ENCODE data around the gene SEC14L5. TPM values are rescaled to one million over a fixed set of nuclear protein-coding genes. Genes with fewer than 3 reads are reported as not detected.

SEC14L5 gene
- total and polyA plus RNA-seq, 2 experiments from 2014 or later = 2.6 to 5.9 TPM

DNA sequence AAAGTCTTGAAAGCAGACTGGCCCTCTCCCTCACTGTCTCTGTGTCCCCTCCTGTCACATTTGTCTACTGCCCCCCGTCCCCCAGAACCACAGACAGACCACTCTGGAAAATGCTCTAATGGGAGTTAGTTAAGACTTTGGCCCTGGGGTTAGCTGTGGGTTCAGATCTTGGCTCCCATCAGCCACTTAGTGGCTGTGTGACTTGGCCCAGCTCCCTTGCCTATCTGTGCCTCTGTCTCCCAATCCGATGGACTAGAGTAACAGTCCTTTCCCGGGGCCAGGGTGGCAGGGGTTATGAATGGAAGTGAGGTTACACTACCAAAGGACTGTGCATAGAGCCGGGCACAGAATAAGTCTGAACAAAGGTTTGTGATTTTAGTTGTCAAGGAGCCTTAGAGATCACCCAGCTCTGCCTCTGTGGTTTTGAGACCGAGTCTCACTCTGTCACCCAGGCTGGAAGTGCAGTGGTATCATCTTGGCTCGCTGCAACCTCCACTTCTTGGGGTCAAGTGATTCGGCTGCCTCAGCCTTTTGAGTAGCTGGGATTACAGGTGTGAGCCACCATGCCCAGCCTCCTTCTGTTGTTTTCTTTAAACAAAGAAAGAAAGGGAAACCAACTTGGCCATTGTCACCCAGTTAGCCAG, 44.9 kb upstream of the SEC14L5 start:
- Histone ChIP-seq H3K9me2 (ENCODE audit: insufficient read depth) (no peaks in the 10 kb centered on the region), H2AFZ (no peak overlapping the region), H3K27me3 (ENCODE audit: insufficient read depth) (no peaks in the 10 kb centered on the region), H3K27ac (ENCODE audit: low read depth) (no peak overlapping the region), H3K4me3 (no peak overlapping the region), H4K20me1 (replicated peaks; ENCODE audit: insufficient read depth) (no peaks in the 10 kb centered on the region; the same call in 1 of the 2 replicates), H3K79me2 (replicated peaks; ENCODE audit: insufficient read depth) (no peaks in the 10 kb centered on the region), H3K36me3 (ENCODE audit: insufficient read depth) (no peaks in the 10 kb centered on the region), H3K4me2 (no peak overlapping the region), H3K4me1 (ENCODE audit: insufficient read depth) (no peaks in the 10 kb centered on the region), H3F3A (replicated peaks; ENCODE audit: low read depth) (0 out of 2 replicates have a peak, but pooled peaks cover 3% of the 10 kb centered on the region)
- Mint-ChIP-seq H3K9me3 (no peaks in the 10 kb centered on the region), H3K27me3 (ENCODE audit: insufficient read depth, low read depth, poor library complexity) (peaks cover 4% of the 10 kb centered on the region), H3K4me3 (no peak overlapping the region), H3K27ac (no peak overlapping the region), H3K4me1 (no peaks in the 10 kb centered on the region; the same call in 2 of the 3 replicates), H3K36me3 (ENCODE audit: low read depth) (no peaks in the 10 kb centered on the region)
- no peak for TF ChIP-seq NANOG (IDR thresholded peaks at IDR 0.05; ENCODE audit: borderline replicate concordance)
- TF ChIP-seq, protein P1, sequence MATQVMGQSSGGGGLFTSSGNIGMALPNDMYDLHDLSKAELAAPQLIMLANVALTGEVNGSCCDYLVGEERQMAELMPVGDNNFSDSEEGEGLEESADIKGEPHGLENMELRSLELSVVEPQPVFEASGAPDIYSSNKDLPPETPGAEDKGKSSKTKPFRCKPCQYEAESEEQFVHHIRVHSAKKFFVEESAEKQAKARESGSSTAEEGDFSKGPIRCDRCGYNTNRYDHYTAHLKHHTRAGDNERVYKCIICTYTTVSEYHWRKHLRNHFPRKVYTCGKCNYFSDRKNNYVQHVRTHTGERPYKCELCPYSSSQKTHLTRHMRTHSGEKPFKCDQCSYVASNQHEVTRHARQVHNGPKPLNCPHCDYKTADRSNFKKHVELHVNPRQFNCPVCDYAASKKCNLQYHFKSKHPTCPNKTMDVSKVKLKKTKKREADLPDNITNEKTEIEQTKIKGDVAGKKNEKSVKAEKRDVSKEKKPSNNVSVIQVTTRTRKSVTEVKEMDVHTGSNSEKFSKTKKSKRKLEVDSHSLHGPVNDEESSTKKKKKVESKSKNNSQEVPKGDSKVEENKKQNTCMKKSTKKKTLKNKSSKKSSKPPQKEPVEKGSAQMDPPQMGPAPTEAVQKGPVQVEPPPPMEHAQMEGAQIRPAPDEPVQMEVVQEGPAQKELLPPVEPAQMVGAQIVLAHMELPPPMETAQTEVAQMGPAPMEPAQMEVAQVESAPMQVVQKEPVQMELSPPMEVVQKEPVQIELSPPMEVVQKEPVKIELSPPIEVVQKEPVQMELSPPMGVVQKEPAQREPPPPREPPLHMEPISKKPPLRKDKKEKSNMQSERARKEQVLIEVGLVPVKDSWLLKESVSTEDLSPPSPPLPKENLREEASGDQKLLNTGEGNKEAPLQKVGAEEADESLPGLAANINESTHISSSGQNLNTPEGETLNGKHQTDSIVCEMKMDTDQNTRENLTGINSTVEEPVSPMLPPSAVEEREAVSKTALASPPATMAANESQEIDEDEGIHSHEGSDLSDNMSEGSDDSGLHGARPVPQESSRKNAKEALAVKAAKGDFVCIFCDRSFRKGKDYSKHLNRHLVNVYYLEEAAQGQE (IDR thresholded peaks at IDR 0.05; ENCODE audit: unreplicated experiment) = no peak
- TF ChIP-seq ZNF331 (CRISPR knock-in tag; IDR thresholded peaks at IDR 0.05; ENCODE audit: low read depth) = no peak
- TF ChIP-seq JUNB (IDR thresholded peaks at IDR 0.05; ENCODE audit: unreplicated experiment) = no peak
- no peak for TF ChIP-seq EZH2phosphoT487 (IDR thresholded peaks at IDR 0.05; ENCODE audit: unreplicated experiment)
- TF ChIP-seq CREB1 (CRISPR knock-in tag; IDR thresholded peaks at IDR 0.05; ENCODE audit: low read depth) = no peak
- TF ChIP-seq EZH2 (IDR thresholded peaks at IDR 0.05; ENCODE audit: low read depth, unreplicated experiment) = no peak
- no peak for TF ChIP-seq ZNF114 (CRISPR knock-in tag; IDR thresholded peaks at IDR 0.05)
- TF ChIP-seq, protein P2, sequence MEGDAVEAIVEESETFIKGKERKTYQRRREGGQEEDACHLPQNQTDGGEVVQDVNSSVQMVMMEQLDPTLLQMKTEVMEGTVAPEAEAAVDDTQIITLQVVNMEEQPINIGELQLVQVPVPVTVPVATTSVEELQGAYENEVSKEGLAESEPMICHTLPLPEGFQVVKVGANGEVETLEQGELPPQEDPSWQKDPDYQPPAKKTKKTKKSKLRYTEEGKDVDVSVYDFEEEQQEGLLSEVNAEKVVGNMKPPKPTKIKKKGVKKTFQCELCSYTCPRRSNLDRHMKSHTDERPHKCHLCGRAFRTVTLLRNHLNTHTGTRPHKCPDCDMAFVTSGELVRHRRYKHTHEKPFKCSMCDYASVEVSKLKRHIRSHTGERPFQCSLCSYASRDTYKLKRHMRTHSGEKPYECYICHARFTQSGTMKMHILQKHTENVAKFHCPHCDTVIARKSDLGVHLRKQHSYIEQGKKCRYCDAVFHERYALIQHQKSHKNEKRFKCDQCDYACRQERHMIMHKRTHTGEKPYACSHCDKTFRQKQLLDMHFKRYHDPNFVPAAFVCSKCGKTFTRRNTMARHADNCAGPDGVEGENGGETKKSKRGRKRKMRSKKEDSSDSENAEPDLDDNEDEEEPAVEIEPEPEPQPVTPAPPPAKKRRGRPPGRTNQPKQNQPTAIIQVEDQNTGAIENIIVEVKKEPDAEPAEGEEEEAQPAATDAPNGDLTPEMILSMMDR (conservative IDR thresholded peaks at IDR 0.05; ENCODE audit: low read depth in 2 of 2) = no peak
- TF ChIP-seq STAT1 (IDR thresholded peaks at IDR 0.05; ENCODE audit: unreplicated experiment) = no peak
- TF ChIP-seq, protein P3, sequence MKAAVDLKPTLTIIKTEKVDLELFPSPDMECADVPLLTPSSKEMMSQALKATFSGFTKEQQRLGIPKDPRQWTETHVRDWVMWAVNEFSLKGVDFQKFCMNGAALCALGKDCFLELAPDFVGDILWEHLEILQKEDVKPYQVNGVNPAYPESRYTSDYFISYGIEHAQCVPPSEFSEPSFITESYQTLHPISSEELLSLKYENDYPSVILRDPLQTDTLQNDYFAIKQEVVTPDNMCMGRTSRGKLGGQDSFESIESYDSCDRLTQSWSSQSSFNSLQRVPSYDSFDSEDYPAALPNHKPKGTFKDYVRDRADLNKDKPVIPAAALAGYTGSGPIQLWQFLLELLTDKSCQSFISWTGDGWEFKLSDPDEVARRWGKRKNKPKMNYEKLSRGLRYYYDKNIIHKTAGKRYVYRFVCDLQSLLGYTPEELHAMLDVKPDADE (IDR thresholded peaks at IDR 0.05) = no peak
- TF ChIP-seq, protein P4, sequence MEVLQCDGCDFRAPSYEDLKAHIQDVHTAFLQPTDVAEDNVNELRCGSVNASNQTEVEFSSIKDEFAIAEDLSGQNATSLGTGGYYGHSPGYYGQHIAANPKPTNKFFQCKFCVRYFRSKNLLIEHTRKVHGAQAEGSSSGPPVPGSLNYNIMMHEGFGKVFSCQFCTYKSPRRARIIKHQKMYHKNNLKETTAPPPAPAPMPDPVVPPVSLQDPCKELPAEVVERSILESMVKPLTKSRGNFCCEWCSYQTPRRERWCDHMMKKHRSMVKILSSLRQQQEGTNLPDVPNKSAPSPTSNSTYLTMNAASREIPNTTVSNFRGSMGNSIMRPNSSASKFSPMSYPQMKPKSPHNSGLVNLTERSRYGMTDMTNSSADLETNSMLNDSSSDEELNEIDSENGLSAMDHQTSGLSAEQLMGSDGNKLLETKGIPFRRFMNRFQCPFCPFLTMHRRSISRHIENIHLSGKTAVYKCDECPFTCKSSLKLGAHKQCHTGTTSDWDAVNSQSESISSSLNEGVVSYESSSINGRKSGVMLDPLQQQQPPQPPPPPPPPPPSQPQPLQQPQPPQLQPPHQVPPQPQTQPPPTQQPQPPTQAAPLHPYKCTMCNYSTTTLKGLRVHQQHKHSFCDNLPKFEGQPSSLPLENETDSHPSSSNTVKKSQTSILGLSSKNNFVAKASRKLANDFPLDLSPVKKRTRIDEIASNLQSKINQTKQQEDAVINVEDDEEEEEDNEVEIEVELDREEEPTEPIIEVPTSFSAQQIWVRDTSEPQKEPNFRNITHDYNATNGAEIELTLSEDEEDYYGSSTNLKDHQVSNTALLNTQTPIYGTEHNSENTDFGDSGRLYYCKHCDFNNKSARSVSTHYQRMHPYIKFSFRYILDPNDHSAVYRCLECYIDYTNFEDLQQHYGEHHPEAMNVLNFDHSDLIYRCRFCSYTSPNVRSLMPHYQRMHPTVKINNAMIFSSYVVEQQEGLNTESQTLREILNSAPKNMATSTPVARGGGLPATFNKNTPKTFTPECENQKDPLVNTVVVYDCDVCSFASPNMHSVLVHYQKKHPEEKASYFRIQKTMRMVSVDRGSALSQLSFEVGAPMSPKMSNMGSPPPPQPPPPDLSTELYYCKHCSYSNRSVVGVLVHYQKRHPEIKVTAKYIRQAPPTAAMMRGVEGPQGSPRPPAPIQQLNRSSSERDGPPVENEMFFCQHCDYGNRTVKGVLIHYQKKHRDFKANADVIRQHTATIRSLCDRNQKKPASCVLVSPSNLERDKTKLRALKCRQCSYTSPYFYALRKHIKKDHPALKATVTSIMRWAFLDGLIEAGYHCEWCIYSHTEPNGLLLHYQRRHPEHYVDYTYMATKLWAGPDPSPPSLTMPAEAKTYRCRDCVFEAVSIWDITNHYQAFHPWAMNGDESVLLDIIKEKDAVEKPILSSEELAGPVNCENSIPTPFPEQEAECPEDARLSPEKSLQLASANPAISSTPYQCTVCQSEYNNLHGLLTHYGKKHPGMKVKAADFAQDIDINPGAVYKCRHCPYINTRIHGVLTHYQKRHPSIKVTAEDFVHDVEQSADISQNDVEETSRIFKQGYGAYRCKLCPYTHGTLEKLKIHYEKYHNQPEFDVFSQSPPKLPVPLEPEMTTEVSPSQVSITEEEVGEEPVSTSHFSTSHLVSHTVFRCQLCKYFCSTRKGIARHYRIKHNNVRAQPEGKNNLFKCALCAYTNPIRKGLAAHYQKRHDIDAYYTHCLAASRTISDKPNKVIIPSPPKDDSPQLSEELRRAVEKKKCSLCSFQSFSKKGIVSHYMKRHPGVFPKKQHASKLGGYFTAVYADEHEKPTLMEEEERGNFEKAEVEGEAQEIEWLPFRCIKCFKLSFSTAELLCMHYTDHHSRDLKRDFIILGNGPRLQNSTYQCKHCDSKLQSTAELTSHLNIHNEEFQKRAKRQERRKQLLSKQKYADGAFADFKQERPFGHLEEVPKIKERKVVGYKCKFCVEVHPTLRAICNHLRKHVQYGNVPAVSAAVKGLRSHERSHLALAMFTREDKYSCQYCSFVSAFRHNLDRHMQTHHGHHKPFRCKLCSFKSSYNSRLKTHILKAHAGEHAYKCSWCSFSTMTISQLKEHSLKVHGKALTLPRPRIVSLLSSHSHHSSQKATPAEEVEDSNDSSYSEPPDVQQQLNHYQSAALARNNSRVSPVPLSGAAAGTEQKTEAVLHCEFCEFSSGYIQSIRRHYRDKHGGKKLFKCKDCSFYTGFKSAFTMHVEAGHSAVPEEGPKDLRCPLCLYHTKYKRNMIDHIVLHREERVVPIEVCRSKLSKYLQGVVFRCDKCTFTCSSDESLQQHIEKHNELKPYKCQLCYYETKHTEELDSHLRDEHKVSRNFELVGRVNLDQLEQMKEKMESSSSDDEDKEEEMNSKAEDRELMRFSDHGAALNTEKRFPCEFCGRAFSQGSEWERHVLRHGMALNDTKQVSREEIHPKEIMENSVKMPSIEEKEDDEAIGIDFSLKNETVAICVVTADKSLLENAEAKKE (CRISPR knock-in tag; IDR thresholded peaks at IDR 0.05) = no peak
- TF ChIP-seq POLR2AphosphoS5 (IDR thresholded peaks at IDR 0.05; ENCODE audit: low read depth) = no peak
- no peak for DNase-seq (ENCODE audit: low spot score)
- ATAC-seq = no peak
